ENCODE measurements around the gene PWWP2B. TPM values are rescaled to one million over a fixed set of nuclear protein-coding genes. Genes with fewer than 3 reads are reported as not detected.

The PWWP2B gene
- total RNA-seq, 1 experiment from 2014 or later, result 19.3 TPM

DNA sequence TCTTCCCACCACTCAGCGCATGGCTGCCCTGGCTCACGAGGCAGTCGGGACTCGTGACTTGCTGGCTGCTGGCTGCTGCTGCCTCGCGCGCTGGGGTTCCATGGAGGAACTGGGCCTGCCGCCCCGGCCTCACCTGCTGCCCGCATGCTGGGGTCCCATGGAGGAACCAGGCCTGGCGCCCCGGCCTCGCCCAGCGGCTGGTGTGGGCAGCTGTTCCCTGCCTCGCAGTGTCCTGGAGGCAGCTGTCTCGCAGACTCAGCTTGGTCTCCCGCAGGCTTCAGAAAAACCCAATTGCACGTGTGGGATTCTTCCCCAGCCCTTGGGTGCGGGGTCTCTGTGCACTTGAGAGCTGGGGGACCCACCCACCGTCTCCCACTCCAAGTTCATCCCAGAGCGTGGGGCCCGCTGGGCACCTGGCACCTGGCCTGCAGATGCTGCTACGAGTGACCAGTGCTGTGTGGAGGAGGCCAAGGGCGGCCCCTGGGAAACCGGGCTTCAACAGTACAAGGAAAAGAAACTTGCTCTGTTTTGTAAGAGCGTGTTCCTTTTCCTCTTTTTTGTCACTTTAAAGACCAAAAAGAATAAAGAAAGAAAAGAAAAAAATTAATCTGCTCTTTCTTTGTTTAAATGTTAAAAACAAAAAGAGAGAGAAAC is 20.4 kb downstream of the PWWP2B start:
- no TSS peak for BruUV-seq (replicated peaks)
- peaks cover 22% of the 10 kb centered on the region for H3K4me1 Mint-ChIP-seq (ENCODE audit: low read depth, unreplicated experiment)
- H3K4me3 ChIP-seq (ENCODE audit: low read depth, low read length), result no peak overlapping the region
- H3K27me3 Mint-ChIP-seq (ENCODE audit: insufficient read depth, unreplicated experiment), result no peaks in the 10 kb centered on the region
- H3K27me3 ChIP-seq (replicated peaks; ENCODE audit: control insufficient read depth, insufficient read depth, low read length), result no peaks in the 10 kb centered on the region
- CTCF ChIA-PET, result no interaction called here
- H3K27ac Mint-ChIP-seq (ENCODE audit: unreplicated experiment), result no peak overlapping the region
- intact Hi-C loops (cut with micrococcal nuclease; ENCODE audit: unreplicated experiment), result no loop called here
- TF ChIP-seq CTCF (IDR thresholded peaks at IDR 0.05; ENCODE audit: insufficient read depth in 1 of 2, low read depth in 1 of 2, low read length in 1 of 2, severe bottlenecking in 1 of 2, unreplicated experiment in 1 of 2), result no peak
- peaks cover 48% of the 10 kb centered on the region for H3K4me1 ChIP-seq
- POLR2A ChIA-PET, result no interaction called here
- H3K4me3 Mint-ChIP-seq (ENCODE audit: unreplicated experiment), result no peak overlapping the region
- H3K36me3 ChIP-seq (ENCODE audit: control insufficient read depth, insufficient read depth, low read length), result 0 out of 2 replicates have a peak, but pooled peaks cover 1% of the 10 kb centered on the region
- no peaks in the 10 kb centered on the region for H3K9me3 ChIP-seq
- no peak for DNase-seq
- H3K36me3 Mint-ChIP-seq (ENCODE audit: insufficient read depth, unreplicated experiment), result peaks cover 31% of the 10 kb centered on the region
- no peaks in the 10 kb centered on the region for H3K9me3 Mint-ChIP-seq (ENCODE audit: unreplicated experiment)

DNA sequence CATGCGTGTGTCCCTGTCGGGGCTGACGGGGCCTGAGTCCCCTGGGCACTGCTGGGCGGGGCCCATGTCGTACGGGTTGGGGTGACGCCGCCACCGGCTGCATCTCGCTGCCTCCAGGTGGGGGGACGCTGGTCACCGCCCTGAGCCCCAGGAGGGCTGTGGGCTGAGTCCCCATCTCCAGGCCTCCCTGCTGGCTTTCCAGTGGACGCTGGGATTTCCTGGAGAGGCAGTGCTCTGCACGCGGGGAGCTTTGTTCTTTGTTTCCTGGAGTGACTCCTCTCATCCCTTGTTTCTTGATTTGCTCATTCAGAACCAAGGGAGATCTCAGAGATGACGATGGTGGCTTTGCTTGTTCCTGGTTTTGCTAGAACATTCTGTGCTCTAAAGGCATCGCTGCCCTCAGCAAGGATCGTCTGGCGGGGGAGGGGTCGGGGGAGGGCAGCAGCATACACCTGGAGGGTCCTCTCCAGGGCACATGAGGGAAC is 21.0 kb downstream of the PWWP2B start:
- CTCF ChIA-PET, result no interaction called here
- DNase-seq, result no peak
- Histone ChIP-seq H3K4me3 (ENCODE audit: low read depth, low read length) (no peak overlapping the region), H3K4me1 (peaks cover 48% of the 10 kb centered on the region), H3K27me3 (replicated peaks; ENCODE audit: control insufficient read depth, insufficient read depth, low read length) (no peaks in the 10 kb centered on the region), H3K9me3 (no peaks in the 10 kb centered on the region), H3K36me3 (ENCODE audit: control insufficient read depth, insufficient read depth, low read length) (0 out of 2 replicates have a peak, but pooled peaks cover 1% of the 10 kb centered on the region)
- peaks cover 31% of the 10 kb centered on the region for H3K36me3 Mint-ChIP-seq (ENCODE audit: insufficient read depth, unreplicated experiment)
- no peak overlapping the region for H3K4me3 Mint-ChIP-seq (ENCODE audit: unreplicated experiment)
- intact Hi-C loops (cut with micrococcal nuclease; ENCODE audit: unreplicated experiment), result no loop called here
- H3K4me1 Mint-ChIP-seq (ENCODE audit: low read depth, unreplicated experiment), result peaks cover 22% of the 10 kb centered on the region
- no peaks in the 10 kb centered on the region for H3K9me3 Mint-ChIP-seq (ENCODE audit: unreplicated experiment)
- no peak for TF ChIP-seq CTCF (IDR thresholded peaks at IDR 0.05; ENCODE audit: insufficient read depth in 1 of 2, low read depth in 1 of 2, low read length in 1 of 2, severe bottlenecking in 1 of 2, unreplicated experiment in 1 of 2)
- H3K27ac Mint-ChIP-seq (ENCODE audit: unreplicated experiment), result no peak overlapping the region
- no peaks in the 10 kb centered on the region for H3K27me3 Mint-ChIP-seq (ENCODE audit: insufficient read depth, unreplicated experiment)
- BruUV-seq (replicated peaks), result no TSS peak
- POLR2A ChIA-PET, result interaction anchor here (0.5 kb wide), 1 partner anchor 11 kb away, joined by 5 read pairs; no protein-coding TSS in a partner anchor

DNA sequence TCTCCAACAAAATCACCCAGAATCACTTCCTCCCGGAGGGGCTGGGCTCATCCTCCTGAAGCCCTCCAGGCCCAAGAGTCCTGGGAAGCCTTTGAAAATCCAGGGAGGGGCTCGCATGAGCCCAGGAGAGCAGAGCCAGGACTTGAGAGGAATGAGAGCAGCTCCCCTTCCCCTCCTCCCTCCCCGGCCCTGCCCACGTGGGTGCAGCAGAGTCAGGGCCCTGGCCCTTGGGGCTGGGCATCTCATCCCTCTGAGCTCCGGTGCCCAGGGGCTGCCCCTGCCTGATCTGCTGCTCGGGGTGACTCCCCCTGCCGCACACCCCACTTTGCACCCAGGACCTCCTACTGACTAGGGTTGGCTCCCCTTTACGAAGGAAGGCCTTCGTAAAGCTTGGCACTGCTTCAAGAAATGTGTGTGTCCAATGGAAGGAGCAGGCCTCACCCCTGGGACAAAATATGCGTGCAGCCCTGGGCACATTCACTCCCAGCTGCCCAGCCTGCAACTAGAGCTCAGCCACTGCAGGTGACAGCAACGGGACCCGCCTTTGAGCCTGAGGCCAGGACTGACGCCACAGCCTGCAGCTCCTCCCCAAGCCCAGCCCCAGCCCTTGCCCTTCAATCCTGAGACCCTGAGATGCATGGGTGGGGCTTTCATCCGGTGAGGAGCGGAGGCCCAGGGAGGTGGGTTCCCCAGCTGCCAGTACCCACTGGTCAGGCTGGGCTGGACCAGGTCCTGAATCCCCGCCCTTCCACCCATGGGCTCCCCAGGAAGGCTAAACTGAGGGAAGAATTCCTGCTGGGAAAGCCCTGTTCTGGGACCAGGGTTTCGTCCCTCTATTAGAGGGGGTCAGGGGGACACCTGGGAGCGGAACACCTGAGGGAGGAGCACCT is 21.8 kb downstream of the PWWP2B start:
- DNase-seq, result peak; percentile 62 to 82
- H3K4me3 ChIP-seq (ENCODE audit: low read depth, low read length), result no peak overlapping the region
- H3K9me3 ChIP-seq, result no peaks in the 10 kb centered on the region
- Mint-ChIP-seq H3K9me3 (ENCODE audit: unreplicated experiment) (no peaks in the 10 kb centered on the region), H3K4me3 (ENCODE audit: unreplicated experiment) (no peak overlapping the region), H3K36me3 (ENCODE audit: insufficient read depth, unreplicated experiment) (peaks cover 31% of the 10 kb centered on the region), H3K27me3 (ENCODE audit: insufficient read depth, unreplicated experiment) (no peaks in the 10 kb centered on the region), H3K4me1 (ENCODE audit: low read depth, unreplicated experiment) (peaks cover 17% of the 10 kb centered on the region), H3K27ac (ENCODE audit: unreplicated experiment) (no peak overlapping the region)
- POLR2A ChIA-PET, result interaction anchor here (0.5 kb wide), 1 partner anchor 11 kb away, joined by 5 read pairs; no protein-coding TSS in a partner anchor
- no peak for TF ChIP-seq CTCF (IDR thresholded peaks at IDR 0.05; ENCODE audit: insufficient read depth in 1 of 2, low read depth in 1 of 2, low read length in 1 of 2, severe bottlenecking in 1 of 2, unreplicated experiment in 1 of 2)
- CTCF ChIA-PET, result no interaction called here
- no peaks in the 10 kb centered on the region for H3K27me3 ChIP-seq (replicated peaks; ENCODE audit: control insufficient read depth, insufficient read depth, low read length)
- intact Hi-C loops (cut with micrococcal nuclease; ENCODE audit: unreplicated experiment), result no loop called here
- H3K36me3 ChIP-seq (ENCODE audit: control insufficient read depth, insufficient read depth, low read length), result 0 out of 2 replicates have a peak, but pooled peaks cover 1% of the 10 kb centered on the region
- no TSS peak for BruUV-seq (replicated peaks)
- peaks cover 45% of the 10 kb centered on the region for H3K4me1 ChIP-seq
